Anterior cingulate cortex (tissue), 58 donors: ENCODE measurements around the gene PAX2.

Experiments used
- DNase-seq, 58 donors: peaks; one replicate each; lab custom pipeline; 2025; lab: John Stamatoyannopoulos, UW

The PAX2 gene

GRCh38 chr10:100737355-100738054, 7.9 kb upstream of the PAX2 start:
- no peak for DNase-seq

DNA sequence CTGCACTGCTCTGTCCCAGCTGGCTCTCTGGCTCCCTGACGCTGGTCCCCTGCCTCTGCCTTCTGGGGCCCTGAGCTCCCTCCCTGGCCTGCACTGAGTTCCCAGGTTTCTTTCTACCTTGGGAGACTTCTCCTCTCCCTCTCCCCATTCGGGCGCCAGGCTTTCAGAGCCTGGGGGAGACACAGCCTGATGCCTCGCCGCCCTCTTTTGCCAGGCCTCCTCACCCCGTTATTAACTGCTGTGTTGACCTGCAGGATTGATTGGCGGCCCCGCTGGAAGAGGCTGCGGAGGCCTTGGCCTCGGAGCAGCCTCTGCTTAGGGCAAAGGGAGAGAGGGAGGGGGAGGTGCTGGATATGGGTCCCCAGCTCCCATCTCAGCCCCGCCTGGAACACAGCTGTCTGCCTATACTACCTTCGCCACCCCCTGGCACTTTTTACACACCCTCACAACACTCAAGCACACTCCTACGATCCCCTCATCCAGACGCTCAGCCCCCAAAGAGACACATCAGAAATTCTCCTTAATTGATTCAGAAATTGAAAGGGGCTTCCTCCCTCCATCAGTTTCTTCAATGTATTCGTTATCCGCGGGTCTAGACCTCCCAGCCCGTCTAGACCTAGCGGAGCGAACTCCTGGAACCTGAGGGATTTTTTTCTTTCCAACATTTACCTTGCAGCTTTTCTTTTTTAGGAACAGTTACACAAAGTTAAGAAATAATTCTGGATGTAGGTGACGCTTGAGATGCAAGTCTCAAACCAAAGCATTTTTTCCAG, 7.1 kb upstream of the PAX2 start:
- DNase-seq = no peak

GRCh38 chr10:100739517-100740368, 5.6 kb upstream of the PAX2 start:
- no peak for DNase-seq

- no peak for DNase-seq
Observed at GRCh38 chr10:100740476-100741377, 4.7 kb upstream of the PAX2 start.

- DNase-seq = no peak
Observed at GRCh38 chr10:100741378-100742075, 3.9 kb upstream of the PAX2 start.

- DNase-seq = no peak
Observed at GRCh38 chr10:100742076-100742771, 3.2 kb upstream of the PAX2 start.

- no peak for DNase-seq
Observed at GRCh38 chr10:100742936-100743335, 2.4 kb upstream of the PAX2 start.

- peak in 16 of 58 donors; percentile 2 to 29 (median 9) for DNase-seq
Observed at GRCh38 chr10:100743626-100744135, 1.7 kb upstream of the PAX2 start.

DNA sequence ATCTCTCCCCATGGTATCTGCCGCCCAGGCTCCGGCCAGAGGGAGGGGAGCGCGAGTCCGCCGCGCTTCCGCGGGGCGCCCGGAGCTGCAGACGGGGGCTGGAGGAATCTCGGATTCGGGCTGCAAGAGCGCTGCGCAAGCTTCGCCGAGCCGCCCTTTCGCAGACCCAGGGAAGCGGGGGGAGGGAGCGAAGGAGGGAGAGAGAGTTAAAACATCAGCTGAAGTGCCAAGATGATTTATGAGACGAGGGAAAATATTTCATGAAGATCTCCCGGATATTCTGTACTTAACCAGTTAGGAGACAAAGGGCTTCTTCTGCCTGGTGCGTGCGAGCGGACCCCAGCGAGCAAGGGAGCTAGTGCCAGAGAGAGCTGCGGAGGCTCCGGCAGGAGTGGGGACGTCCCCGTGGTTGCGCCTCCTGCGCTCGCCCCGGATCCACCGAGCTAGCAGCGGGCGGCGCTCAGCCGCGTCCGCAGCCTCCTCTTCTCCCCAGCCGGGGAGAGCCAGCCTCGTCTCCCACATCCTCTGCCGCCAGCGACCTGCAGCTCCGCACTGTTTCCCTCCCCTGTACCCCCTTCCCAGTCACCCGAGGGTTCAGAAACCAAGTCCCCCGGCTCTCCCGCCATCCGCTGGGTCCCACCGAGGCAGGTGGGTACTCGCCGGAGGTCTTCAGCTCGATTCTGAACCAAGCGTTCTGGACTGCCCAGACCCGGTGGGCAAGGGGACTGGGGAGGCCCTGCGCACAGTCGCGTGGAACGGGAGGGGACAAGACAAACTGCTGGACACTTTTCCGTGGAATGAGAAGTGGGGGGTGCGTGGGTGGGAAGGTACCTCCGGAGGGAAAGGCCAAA, 1.0 kb upstream of the PAX2 start:
- DNase-seq = no peak

GRCh38 chr10:100745882-100746783, 751 bp downstream of the PAX2 start:
- no peak for DNase-seq

DNA sequence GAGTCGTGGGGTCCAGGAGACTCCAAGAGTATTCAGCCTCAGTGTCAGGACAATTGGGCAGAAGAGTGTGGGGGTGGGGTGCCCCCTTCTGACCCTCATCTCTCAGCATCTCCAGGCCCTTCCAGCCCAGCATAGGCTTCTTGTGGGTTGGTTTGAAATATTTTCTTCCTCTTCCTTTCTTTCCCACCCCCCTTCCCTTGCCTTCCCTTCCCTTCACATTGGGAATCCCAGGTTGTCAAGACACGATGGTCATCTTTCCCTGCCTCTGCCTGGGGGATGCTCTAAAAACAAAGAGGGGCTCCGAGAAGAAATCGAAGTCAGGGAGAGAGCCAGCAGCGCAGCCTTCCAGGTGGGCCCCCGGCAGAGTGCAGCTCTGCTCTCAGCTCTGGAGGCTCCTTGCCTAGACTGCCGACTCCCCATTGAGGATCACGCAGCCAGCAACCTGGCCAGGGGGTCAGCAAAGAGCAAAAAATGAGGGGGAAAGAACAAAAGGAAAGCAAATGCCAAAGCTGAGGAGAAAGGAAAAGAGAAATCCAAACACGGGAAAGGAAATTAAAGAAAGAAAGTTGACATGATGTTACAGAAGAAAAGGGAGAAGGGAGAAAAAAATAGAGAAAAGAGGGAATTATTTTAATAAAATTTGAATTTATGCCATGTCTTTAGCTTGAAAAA, 1.5 kb downstream of the PAX2 start:
- DNase-seq = no peak

DNA sequence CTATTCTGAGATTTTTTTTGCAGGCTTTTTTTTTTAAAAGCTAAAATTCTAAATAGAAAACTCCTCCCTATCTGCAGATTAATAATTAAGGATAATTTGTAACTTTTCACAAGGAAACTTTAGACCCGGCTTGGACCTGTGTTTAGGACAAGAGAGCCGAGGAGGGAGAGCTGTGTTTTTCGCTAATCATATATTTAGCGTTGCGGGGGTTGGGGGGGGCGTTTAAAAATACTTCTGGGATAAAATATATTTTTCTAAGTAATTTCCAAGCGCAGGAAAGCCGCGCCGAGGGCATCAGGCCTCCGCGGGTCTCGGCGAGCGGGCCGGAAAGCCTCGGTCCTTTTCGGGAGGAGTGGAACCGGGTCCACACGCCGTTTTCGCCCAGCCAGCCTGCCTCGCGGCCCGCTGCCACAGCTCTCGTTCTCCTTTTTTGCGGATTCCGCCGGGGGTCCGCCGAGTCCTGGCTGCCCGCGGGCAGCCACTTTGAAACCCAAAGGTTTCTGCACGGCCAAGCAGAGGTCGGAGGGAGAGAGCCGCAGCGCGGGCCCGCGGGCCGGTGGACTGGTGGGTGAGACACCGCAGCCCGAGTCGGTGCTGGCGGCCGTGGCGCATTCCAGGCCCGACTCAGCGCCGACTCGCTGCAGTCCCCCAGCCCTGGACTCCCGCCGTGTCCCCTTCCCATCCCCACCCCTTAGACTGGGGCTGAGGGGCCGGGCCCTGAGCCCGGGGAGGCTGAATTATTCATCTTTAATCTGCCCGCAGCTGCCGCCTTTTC, 2.3 kb downstream of the PAX2 start:
- no peak for DNase-seq

DNA sequence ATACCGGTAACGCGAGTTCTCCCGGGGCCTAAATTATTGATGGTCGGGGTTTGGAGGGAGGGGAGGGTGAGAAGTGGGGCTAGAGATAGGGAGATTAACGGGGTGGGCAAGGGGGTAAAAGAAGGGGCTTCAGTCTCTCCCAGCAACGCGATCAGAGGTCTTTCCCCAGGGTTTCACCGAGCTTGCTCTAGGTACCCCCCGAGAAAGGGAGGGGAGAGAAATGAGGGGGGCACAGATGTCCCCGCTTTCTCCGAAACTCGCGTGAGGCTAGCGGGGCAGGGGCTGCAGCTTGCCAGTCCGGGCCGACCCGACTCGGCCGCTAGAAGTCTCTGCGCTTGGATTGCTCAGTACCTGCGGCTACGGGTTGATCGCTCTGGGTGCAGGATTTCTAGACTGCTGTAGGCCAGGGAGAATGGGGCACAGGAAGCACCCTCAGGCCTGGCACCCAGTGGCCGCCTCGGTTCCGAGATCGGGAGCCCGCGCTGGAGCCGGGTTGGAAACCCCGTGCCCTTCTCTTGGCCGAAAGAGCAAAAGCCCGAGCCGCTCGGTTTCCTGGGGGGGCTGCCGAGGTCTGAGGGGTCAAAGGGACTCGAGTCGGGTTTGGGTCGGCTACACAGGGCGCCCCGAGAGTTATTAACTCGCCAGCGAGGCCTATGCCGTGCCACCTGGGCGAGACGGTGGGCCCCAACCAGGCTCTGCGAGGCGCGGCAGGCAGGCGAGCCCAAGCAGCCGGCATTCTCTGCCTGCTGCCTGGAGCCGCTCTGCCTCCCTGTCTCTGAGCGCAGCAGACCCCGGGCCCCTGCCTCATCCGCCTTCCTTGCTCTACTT, 3.1 kb downstream of the PAX2 start:
- DNase-seq = no peak

GRCh38 chr10:100749059-100749308, 3.6 kb downstream of the PAX2 start:
- no peak for DNase-seq
